HUES64 (cell line): ENCODE results near the gene INSL3.

Experiments
- H3K27ac ChIP-seq: 2 replicates; pipeline ENCODE4 v1.7.0; 2013; ENCODE audit warnings: low read depth, low read length, inconsistent platforms
- H3K27me3 ChIP-seq: 2 replicates; pipeline ENCODE4 v1.6.1; 2013; ENCODE audit warnings: mild to moderate bottlenecking, low read length; ENCODE audit not compliant: insufficient read depth
- H3K36me3 ChIP-seq: 2 replicates; pipeline ENCODE4 v1.6.1; 2013; ENCODE audit warnings: mild to moderate bottlenecking, low read length; ENCODE audit not compliant: insufficient read depth
- H3K4me1 ChIP-seq: 2 replicates; pipeline ENCODE4 v1.6.1; 2013; ENCODE audit warnings: mild to moderate bottlenecking, low read length, moderate library complexity; ENCODE audit not compliant: insufficient read depth
- H3K4me3 ChIP-seq: 2 replicates; pipeline ENCODE4 v1.5.1; 2013; ENCODE audit warnings: mild to moderate bottlenecking, low read length, moderate library complexity
- H3K9ac ChIP-seq: 2 replicates; pipeline ENCODE4 v1.6.1; 2013; ENCODE audit warnings: mild to moderate bottlenecking, low read depth, low read length
- H3K9me3 ChIP-seq: 2 replicates; pipeline ENCODE4 v1.6.1; 2013; ENCODE audit warnings: low read depth, low read length; ENCODE audit not compliant: insufficient read depth
- WGBS: fragments of 150-250, 120-280 bp; methylation state at CpG from one replicate; pipeline ENCODE4 v1.1.7; 2013; ENCODE audit warnings: missing lambda C conversion rate; 5-methylcytosine and 5-hydroxymethylcytosine counted together

The INSL3 gene

GRCh38 chr19:17860993-17861360, 39.7 kb upstream of the INSL3 start:
- Histone ChIP-seq H3K9me3 (no peaks in the 10 kb centered on the region), H3K9ac (peak overlapping the region; percentile 100), H3K27ac (peak overlapping the region; percentile 92), H3K4me3 (peak overlapping the region; percentile 100), H3K27me3 (no peaks in the 10 kb centered on the region), H3K4me1 (peaks cover 7% of the 10 kb centered on the region), H3K36me3 (peaks cover 53% of the 10 kb centered on the region)
- WGBS: 13% methylated on average over 2 of the region's 7 CpGs

DNA sequence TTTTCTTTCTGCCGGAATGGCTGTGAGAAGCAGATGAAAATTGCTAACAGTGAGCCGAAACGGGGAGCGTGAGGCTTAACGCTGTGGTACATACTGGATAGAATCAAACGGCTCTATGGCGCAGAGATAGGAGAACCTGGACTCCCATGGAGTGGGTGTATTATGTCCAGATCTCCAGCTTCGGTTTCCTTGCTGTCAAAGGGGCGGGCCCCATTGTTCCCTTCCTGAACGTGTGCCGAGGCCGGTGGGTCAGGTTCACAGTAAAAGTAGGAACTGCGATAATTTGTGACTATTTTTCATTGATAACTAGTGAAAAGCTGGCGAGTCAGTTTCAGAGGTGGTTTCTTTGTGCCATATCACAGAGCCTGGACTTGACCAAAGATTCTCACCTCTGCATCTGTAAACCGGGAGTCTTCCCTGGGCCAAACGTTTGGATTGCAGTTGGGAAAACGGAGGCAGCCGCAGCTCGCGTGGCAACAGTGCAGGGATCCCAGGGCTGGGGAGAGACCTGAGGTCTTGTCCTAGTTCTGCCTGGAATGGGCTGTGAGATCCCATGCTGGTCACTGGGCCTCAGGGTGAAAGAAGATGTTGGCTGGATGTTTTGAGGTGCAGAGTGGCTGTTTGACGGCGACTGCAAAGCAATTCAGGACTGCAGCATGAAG, 39.1 kb upstream of the INSL3 start:
- Histone ChIP-seq H3K9me3 (no peaks in the 10 kb centered on the region), H3K27me3 (no peaks in the 10 kb centered on the region), H3K4me3 (peak overlapping the region; percentile 100), H3K9ac (peak overlapping the region; percentile 100), H3K27ac (peak overlapping the region; percentile 92), H3K4me1 (peaks cover 7% of the 10 kb centered on the region), H3K36me3 (peaks cover 53% of the 10 kb centered on the region)
- 2% methylated on average over 22 of the region's 22 CpGs for WGBS

DNA sequence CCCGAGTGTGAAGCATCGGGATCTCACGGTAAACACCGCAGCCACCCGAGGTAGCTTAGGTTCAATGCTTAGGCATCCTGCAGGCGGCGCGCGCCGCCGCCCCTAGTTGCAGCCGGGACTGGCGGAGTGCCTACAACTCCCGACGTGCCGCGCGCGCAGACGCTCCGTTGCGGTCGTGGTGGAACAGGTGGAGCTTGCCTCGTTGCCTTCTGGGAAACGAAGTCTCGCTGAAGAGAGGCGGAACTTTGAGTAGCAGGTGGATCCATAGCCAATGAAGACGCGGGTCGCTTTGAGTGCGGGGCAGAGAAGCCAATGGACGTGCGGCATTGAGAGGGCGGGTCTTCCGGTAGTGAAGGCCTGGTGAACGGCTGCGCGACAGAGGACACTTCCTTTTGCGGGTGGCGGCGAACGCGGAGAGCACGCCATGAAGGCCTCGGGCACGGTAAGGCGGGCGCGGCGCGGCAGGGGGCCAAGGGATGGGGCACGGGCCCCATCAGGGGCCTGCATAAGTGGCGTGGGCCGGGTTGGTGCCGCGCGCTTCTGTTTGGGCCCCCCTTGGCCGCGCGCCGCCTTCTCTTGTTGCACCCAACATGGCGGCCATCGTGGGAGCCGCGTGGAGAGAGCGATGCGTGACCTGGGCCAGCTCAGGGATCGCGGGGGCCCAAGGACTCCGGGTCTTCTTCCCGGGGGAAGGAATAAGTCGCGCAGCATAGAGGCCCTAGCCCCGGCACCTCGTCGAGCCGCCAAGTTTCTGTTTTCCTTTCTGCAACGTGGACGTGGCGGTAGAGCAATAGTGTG, 38.4 kb upstream of the INSL3 start, which contains the start of gene RPL18A:
Gene RPL18A, plus strand, starts transcription at position 378 of the 798 bp plus-strand sequence. Its CDS starts 47 bp downstream, at position 425.
- peak within 1 kb of the TSS; percentile 100 for H3K4me3 ChIP-seq
- H3K27me3 ChIP-seq: peaks cover 3% of the 10 kb centered on the region; the same call in 1 of the 2 replicates
- H3K36me3 ChIP-seq: peaks cover 48% of the 10 kb centered on the region
- H3K9me3 ChIP-seq: no peaks in the 10 kb centered on the region
- under 1% methylated on average over 80 of the region's 80 CpGs for WGBS
- H3K4me1 ChIP-seq: peaks cover 7% of the 10 kb centered on the region
- peak within 1 kb of the TSS; percentile 100 for H3K9ac ChIP-seq
- peak within 1 kb of the TSS; percentile 92 for H3K27ac ChIP-seq

GRCh38 chr19:17855280-17856152, 34.2 kb upstream of the INSL3 start:
- Histone ChIP-seq H3K27ac (no peak overlapping the region), H3K4me3 (no peak overlapping the region), H3K9ac (no peak overlapping the region), H3K4me1 (peaks cover 2% of the 10 kb centered on the region; the same call in 1 of the 2 replicates), H3K9me3 (no peaks in the 10 kb centered on the region), H3K27me3 (peaks cover 3% of the 10 kb centered on the region; the same call in 1 of the 2 replicates), H3K36me3 (peaks cover 5% of the 10 kb centered on the region)
- WGBS: 24% methylated on average over 29 of the region's 29 CpGs

- Histone ChIP-seq H3K27me3 (peaks cover 3% of the 10 kb centered on the region; the same call in 1 of the 2 replicates), H3K4me1 (peaks cover 1% of the 10 kb centered on the region; the same call in 1 of the 2 replicates)
- 95% methylated on average over 5 of the region's 6 CpGs for WGBS
Measured at GRCh38 chr19:17854061-17854460, 32.7 kb upstream of the INSL3 start.

GRCh38 chr19:17848595-17849292, 27.4 kb upstream of the INSL3 start:
- H3K36me3 ChIP-seq: no peaks in the 10 kb centered on the region
- 88% methylated on average over 14 of the region's 14 CpGs for WGBS
- no peak overlapping the region for H3K27ac ChIP-seq
- H3K9me3 ChIP-seq: no peaks in the 10 kb centered on the region
- H3K4me3 ChIP-seq: no peak overlapping the region
- H3K27me3 ChIP-seq: peaks cover 6% of the 10 kb centered on the region
- 0 out of 2 replicates have a peak, but pooled peaks cover 2% of the 10 kb centered on the region for H3K4me1 ChIP-seq
- no peak overlapping the region for H3K9ac ChIP-seq

More at GRCh38 chr19:17854061-17854460, 32.7 kb upstream of the INSL3 start:
- H3K9me3 ChIP-seq: no peaks in the 10 kb centered on the region
- H3K4me3 ChIP-seq: no peak overlapping the region
- no peak overlapping the region for H3K27ac ChIP-seq
- H3K9ac ChIP-seq: no peak overlapping the region
- no peaks in the 10 kb centered on the region for H3K36me3 ChIP-seq

DNA sequence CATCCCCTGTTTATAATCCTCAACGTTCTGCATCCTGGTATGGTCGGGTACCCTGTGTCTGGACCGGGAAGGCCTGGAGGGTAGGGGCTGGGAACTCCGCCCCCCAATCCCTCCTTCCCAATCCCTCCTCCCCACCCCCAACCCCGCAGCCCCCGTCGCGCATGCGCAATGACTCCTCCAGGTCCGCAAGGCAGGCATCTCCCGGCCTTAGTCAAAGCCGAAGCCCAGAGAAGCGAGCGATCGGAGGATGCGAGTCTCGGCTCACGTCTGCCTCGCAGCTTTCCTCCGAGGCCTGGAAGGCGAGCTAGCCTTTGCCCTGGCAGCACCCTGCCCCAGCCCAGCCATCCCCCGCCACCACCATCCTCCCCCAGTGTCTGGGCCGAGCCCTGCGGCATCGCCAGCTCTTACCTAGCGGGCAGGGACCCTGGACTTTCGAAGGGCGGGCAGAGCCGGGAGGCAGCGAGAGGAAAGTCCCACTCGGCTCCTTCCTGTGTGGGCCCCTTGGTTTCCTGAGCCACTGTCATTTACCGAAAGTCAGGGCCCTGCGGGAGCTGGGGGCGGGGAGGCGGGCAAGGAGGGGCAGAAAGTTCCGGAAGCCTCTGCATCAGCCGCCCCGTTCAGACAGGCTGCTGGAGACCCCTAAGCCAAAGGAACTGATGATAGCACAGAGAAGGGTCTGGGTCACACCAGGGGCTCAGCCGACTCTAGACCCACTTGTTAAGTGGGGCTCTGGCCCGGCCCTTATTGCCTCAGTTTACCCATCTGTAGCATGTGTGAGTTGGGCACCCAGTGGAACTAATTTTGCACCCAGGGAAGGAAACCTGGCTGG, 26.4 kb upstream of the INSL3 start, which contains the start of gene JAK3:
Gene JAK3, minus strand, starts transcription at position 445 of the 829 bp plus-strand sequence. CDS start 3,565 bp downstream, outside the sequence.
- no peaks in the 10 kb centered on the region for H3K9me3 ChIP-seq
- 13% methylated on average over 37 of the region's 40 CpGs for WGBS
- H3K4me1 ChIP-seq: 0 out of 2 replicates have a peak, but pooled peaks cover 2% of the 10 kb centered on the region
- no peak within 1 kb of the TSS for H3K9ac ChIP-seq
- no peak within 1 kb of the TSS for H3K27ac ChIP-seq
- H3K36me3 ChIP-seq: no peaks in the 10 kb centered on the region
- H3K4me3 ChIP-seq: peak within 1 kb of the TSS; percentile 41
- peaks cover 12% of the 10 kb centered on the region for H3K27me3 ChIP-seq

DNA sequence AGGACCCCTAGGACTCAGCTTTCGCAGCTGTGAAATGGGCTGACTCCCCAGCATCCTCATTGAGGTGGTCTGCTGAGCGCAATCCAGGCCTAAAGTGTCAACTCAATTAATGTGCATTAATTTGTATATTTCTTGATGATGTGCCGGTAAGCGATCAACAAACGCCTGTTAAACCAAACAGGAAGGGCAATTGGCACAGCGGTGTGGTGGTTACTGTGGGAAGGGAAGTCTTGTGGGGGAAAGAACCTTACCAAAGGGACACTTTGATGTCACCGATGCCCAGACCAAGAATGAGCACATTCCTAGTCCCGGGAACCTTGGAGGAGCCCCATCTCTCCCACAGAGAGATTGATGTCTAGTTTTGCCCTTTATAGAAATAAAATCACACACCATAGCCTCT, 24.8 kb upstream of the INSL3 start:
- Histone ChIP-seq H3K9me3 (no peaks in the 10 kb centered on the region), H3K27ac (no peak overlapping the region), H3K4me1 (0 out of 2 replicates have a peak, but pooled peaks cover 2% of the 10 kb centered on the region), H3K9ac (no peak overlapping the region), H3K27me3 (peaks cover 19% of the 10 kb centered on the region), H3K4me3 (no peak overlapping the region), H3K36me3 (no peaks in the 10 kb centered on the region)
- 92% methylated on average over 8 of the region's 8 CpGs for WGBS

DNA sequence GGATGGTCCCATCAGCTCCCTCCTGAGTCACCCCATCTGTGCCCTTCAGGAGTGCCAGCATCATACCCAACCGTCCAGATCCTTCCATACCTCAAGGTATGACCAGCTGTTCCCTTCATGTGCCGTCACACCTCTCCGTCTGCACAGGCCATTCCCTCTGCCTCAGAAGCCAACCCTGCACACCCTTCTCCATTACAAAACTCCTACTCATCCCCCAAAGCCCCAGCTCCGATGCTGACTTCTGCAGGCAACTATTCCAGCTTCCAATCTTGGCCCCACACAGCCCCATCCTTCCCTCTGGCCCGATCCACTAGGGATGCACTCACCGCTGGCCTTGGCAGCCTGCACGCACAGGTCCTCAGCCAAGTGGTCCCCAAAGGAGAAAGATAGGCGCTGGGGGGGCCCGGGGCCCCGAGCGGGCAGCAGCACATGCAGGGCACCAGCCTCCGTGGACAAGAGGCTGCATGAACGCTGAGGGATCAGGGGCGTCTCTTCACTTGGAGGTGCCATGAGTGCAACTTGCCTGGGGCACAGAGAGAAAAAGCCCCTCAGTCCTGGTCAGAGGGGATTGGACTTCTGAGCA, 22.7 kb upstream of the INSL3 start:
- Histone ChIP-seq H3K9ac (no peak overlapping the region), H3K4me1 (0 out of 2 replicates have a peak, but pooled peaks cover 2% of the 10 kb centered on the region), H3K27me3 (peaks cover 26% of the 10 kb centered on the region), H3K27ac (no peak overlapping the region), H3K9me3 (no peaks in the 10 kb centered on the region), H3K4me3 (no peak overlapping the region), H3K36me3 (no peaks in the 10 kb centered on the region)
- 84% methylated on average over 14 of the region's 14 CpGs for WGBS
